Hippocampal formation (tissue), 2 donors: ENCODE data around the gene GNG7.
"Not testable (repeated sequence)": the region's sequence is repeated elsewhere in the genome, so short reads cannot be mapped to it uniquely, and the experiment has no call there.

Experiments used
- DNase-seq, 2 donors: peaks; one replicate each; lab custom pipeline; 2025; lab: John Stamatoyannopoulos, UW

The GNG7 gene

DNA sequence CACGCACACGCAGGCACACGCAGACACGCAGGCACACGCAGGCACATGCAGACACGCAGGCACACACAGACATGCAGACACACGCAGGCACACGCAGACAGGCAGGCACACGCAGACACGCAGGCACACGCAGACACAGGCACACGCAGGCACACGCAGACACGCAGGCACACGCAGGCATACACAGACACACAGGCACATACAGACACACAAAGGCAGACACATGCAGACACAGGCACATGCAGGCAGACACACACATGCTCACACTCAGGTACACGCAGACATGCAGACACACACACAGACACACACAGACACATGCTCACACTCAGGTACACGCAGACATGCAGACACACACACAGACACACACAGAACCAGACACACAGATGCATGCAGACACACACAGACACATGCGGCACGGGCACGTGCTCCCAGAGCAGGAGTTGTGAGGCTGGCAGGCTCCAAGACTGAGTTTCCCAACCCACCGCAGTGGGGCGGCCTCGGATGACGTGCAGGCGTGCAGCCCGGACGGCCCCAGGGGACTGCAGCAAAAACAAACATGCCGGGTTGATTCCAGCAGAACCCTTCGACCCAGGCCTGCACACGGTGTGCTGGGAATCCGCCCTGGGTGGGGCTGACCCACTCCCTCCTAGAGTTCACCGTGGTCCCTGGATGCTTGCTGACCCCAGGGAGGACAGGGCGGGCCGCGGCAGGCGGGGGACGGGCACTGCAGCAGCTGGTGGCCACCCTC, 126.6 kb downstream of the GNG7 start:
- no peak for DNase-seq

- no peak for DNase-seq
Observed at GRCh38 chr19:2574971-2575630, 127.4 kb downstream of the GNG7 start.

GRCh38 chr19:2574478-2574931, 128.0 kb downstream of the GNG7 start:
- no peak for DNase-seq

DNA sequence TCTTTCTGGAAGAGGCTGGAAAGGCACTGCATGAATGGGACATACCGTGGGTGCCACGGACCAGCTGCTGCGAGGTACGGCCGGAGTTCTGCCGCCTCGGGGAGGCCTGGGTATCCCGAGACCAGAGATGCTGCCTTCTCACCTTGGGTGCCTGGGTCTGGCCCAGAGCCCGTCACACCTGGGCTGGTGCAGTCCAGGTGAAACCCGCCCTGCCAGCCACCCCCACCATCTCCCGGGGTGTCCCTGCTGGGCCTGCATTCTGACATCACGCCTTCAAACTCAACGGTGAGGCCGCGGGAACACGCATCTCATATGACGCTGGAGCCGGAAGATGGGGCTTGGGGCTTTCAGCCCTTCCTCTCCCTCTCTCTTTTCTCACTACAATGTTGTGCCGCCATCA, 128.6 kb downstream of the GNG7 start:
- no peak for DNase-seq

DNA sequence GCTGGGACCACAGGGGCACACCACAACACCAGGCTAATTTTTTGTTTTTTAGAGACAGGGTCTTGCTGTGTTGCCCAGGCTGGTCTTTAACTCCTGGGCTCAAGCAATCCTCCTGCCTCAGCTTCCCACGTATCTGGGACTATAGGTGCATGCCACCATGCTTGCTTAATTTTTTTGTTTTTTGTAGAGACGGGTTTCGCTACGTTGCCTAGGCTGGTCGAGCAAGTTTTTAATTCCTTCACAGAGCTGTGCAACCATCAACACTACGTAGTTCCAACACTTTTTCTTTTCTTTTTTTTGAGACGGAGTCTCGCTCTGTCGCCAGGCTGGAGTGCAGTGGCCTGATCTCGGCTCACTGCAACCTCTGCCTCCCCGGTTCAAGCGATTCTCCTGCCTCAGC, 130.3 kb downstream of the GNG7 start:
- not testable (repeated sequence) for DNase-seq

DNA sequence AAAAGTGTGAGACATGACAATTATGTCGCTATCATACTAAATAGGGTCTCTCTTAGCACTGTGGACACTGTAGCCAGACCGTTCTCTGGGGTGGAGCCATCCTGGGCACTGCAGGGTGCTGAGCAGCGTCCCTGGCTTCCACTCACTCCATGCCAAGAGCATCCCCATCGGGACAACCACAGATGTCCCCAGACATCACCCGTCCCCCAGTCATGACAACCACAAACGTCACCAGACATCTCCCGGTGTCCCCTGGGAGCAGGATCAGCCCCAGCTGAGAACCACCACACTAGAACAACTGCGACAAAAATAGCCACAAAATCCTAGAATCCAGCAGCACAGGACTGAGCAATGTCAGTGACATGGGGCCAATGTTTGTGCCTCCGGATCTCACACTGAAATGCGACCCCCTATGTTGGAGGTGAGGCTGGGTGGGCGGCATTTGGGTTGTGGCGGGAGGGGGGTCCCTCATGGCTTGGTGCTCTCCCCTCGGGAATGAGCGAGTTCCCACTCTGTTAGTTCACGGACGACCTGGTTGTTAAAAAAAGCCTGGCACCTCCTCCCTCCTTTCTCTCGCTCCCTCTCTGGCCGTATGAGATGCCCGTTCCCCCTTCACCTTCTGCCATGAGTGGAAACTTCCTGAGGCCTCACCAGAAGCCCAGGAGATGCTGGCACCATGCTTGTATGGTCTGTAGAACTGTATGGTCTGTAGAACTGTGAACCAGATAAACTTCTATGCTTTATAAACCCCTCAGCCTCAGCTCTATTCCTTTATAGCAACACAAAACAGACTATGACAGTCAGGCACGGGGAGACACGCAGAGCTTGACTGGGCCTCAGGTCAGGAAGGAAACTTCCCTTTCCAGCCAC, 132.7 kb downstream of the GNG7 start:
- no peak for DNase-seq

- no peak for DNase-seq
Observed at GRCh38 chr19:2567996-2568395, 134.5 kb downstream of the GNG7 start.

GRCh38 chr19:2567580-2567979, 134.9 kb downstream of the GNG7 start:
- DNase-seq = peak in 1 of 2 donors; percentile 25

DNA sequence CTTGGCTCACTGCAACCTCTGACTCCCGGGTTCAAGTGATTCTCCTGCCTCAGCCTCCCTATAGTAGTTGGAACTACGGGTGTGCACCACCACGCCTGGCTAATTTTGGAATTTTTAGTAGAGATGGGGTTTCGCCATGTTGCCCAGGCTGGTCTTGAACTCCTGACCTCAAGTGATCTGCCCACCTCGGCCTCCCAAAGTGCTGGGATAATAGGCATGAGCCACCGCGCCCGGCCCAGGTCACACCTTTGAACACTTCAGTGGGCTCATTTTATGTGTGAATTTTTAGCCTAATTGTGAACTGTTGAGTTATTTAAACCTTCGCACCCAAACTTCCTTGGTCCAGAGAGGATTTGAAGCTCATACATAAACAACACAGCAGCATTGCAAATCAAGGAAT, 138.9 kb downstream of the GNG7 start:
- DNase-seq = not testable (repeated sequence)

- no peak for DNase-seq
Observed at GRCh38 chr19:2561895-2562294, 140.6 kb downstream of the GNG7 start.

GRCh38 chr19:2561221-2561620, 141.3 kb downstream of the GNG7 start:
- DNase-seq = no peak

DNA sequence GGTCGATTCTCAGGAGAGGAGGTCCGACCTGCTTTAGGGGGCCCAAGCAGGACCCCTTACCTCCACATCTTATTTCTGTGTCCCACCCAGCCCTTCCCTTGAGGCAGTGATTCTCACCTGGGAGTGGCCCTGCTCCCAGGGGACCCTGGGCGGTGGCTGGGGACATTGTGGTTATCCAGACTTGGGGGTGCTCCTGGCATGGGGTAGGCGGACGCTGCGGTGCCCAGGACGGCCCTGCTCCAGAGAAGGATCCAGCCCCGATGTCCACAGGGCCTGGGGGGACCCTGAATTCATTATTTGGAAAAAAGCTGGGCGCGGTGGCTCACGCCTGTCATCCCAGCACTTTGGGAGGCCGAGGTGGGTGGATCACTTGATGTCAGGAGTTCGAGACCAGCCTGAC, 142.1 kb downstream of the GNG7 start:
- DNase-seq = no peak

DNA sequence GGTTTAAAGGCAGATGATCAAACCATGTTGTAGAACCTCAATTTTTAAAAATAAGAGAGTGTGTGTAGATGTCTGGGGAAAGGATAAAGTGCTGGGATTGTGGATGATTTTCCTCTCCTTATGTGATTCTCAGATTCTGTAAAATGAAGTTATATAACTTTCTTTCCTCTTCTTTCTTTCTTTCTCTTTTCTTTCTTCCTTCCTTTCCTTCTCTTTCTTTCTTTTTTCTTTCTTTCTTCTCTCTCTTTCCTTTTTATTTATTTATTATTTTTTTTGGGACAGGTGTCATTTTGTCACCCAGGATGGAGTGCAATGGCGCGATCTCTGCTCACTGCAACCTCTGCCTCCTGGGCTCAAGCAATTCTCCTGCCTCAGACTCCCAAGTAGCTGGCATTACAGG, 144.0 kb downstream of the GNG7 start:
- DNase-seq = no peak

DNA sequence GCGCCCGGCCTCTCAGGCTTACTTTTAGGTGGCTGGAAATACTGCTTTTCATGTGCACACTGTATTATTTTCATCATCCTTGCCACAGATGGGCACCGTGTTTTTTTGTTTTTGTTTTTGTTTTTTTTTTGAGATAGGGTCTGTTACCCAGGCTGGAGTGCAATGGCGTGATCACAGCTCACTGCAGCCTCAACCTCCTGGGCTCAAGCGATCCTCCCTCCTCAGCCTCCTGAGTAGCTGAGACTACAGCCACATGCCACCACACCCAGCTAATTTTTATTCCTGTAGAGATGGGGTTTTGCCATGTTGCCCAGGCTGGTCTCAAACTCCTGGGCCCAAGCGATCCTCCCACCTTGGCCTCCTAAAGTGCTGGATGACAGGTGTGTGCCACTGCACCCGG, 144.4 kb downstream of the GNG7 start:
- DNase-seq = not testable (repeated sequence)

- DNase-seq = no peak
Observed at GRCh38 chr19:2557093-2557440, 145.4 kb downstream of the GNG7 start.

DNA sequence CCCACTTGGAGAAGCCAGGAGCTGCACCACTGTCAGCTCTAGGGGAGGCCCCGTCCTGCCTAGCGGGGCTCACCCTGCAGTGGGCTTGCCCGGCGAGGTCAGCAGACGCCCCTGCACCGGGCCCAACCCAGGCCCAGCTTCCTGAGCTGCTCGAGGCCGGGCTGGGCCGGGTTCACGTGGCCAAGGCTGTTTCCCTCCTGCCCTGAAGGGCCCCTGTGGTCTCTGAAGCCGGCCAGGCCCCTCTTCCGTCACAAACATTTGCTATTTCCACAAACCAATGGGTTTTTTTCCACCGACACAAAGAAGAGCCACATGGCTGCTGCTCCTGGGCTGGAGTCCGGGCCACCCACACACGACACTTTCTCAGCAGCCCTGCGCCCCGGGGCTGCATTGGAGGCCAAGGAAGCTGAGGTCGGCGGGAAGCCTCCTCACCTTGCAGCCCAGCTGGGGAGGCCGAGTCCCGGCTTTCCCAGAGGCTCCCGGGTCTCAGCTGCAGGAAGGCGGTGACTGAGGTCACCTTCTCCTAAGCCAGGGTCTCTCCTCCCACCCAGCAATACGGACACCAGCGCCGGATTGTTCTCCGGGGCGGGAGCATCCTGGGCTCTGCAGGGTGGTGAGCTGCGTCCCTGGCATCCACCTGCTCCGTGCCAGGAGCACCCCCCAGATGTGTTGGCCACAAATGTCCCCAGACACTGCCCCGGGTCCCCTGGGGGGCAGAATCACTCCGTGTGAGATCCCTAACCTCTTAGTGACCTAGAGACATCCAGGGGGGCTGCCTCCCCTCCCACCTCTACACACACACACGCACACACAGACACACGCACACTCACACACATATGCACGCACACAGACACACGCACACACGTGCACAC, 146.0 kb downstream of the GNG7 start:
- no peak for DNase-seq

GRCh38 chr19:2555422-2556220, 146.9 kb downstream of the GNG7 start:
- DNase-seq = no peak

DNA sequence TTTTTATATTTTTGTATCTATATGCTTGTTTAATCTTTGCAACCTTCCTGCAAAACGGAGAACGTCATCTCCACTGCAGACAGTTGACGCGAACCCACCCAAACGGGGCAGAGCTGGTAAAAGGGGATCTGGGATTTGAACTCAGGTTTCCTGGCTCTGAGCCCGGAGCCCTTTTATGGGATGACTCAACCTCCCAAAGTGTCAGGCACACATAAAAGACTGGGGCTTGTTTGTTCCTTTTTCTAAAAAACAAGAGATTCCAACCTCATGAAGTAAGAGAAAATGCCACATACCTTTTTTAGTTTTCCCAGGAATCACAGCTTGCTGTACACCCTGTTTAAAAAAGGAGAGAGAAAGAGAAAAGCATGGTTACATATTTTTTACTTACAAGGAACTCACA, 147.6 kb downstream of the GNG7 start:
- no peak for DNase-seq

GRCh38 chr19:2553510-2553909, 149.0 kb downstream of the GNG7 start:
- no peak for DNase-seq

DNA sequence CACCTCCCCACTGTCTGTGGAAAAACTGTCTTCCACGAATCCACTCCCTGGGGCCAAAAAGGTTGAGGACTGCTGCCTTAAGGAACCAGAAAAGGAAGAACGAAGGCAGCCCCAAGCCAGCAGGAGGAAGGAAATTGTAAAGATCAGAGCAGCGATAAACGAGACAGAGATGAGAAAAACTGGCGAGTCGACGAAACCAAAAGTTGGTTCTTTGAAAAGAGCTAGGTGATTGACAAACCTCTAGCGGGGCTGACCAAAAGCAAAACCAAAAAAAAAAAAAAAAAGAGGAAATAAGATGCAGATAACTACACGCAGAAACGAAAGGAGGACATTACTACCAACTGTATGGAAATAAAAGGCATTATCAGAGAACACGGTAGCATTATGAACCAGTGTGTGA, 149.6 kb downstream of the GNG7 start:
- DNase-seq = peak in 1 of 2 donors; percentile 4

DNA sequence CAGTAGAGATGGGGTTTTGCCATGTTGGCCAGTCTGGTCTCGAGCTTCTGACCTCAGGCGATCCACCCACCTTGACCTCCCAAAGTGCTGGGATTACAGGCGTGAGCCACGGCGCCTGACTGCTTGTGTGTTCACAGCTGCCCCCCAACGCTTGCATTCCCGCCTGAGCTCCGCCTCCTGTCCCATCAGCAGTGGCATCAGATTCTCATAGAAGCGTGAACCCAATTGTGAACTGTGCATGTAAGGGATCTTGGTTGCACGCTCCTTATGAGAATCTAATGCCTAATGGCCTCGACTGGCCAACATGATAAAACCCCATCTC, 150.7 kb downstream of the GNG7 start:
- DNase-seq = no peak
